Measurements from ENCODE around the gene SEPTIN11. TPM values are rescaled to one million over a fixed set of nuclear protein-coding genes. Genes with fewer than 3 reads are reported as not detected.
A peak's percentile ranks its signal among the peaks of the same experiment; 100 is the strongest.

SEPTIN11 gene
- total RNA-seq, 1 experiment from 2014 or later, result 77.3 TPM

DNA sequence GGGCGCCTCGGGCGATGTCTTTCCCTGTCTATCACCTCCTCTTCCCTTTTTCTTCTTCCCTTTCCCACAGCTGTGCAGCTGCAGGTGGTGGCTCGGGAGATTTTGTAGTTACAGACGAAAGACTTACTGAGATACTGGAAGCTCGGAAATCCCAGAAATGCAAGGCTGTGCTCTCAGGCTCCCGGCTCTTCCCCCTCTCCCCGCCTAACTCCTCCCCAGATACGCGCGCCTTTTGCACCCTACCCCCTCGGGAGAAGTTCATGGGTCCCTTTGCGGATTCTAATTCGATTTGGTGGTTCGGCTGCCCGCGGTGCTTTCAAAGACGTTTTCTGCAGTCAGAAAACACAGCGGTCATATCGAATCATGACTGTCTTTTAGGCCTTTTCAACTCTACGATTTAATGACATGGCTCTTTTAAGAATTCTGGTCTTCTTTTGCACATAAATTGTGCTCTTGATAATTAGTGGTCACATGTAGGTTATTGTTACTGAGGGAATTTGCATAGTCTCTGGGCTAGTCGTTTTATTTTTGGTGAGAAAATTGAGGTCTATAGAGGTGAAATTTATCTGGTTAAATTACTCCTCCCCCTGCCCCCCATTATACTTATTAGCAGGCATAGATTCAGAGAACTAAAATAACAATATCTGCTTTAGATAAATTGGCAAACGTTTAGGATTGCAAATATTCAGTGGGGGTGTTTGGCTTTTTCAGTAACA lies 1.6 kb downstream of the SEPTIN11 start:
- H3K4me3 Mint-ChIP-seq, result peak overlapping the region; percentile 83 to 84
- H2BK15ac ChIP-seq (ENCODE audit: low read depth, low read length), result no peak overlapping the region
- no peak overlapping the region for H3K27ac Mint-ChIP-seq
- TF ChIP-seq, protein P1, sequence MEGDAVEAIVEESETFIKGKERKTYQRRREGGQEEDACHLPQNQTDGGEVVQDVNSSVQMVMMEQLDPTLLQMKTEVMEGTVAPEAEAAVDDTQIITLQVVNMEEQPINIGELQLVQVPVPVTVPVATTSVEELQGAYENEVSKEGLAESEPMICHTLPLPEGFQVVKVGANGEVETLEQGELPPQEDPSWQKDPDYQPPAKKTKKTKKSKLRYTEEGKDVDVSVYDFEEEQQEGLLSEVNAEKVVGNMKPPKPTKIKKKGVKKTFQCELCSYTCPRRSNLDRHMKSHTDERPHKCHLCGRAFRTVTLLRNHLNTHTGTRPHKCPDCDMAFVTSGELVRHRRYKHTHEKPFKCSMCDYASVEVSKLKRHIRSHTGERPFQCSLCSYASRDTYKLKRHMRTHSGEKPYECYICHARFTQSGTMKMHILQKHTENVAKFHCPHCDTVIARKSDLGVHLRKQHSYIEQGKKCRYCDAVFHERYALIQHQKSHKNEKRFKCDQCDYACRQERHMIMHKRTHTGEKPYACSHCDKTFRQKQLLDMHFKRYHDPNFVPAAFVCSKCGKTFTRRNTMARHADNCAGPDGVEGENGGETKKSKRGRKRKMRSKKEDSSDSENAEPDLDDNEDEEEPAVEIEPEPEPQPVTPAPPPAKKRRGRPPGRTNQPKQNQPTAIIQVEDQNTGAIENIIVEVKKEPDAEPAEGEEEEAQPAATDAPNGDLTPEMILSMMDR (conservative IDR thresholded peaks at IDR 0.05), result no peak
- no peaks in the 10 kb centered on the region; the same call in 1 of the 2 replicates for H3K27me3 ChIP-seq (ENCODE audit: insufficient read depth, low read length)
- H3K27me3 Mint-ChIP-seq (ENCODE audit: low read depth), result peaks cover 21% of the 10 kb centered on the region
- WGBS (ENCODE audit: extremely low coverage, insufficient read length, low lambda C conversion rate), result no CpG with 5 or more reads among the region's 23 CpGs
- peaks cover 5% of the 10 kb centered on the region for H3K79me1 ChIP-seq (ENCODE audit: insufficient read depth, low read depth, low read length, poor library complexity, severe bottlenecking)
- H4K5ac ChIP-seq (ENCODE audit: insufficient read length, low read depth, low read length), result no peak overlapping the region
- H4K20me1 ChIP-seq (ENCODE audit: control insufficient read depth, insufficient read depth, insufficient read length), result no peaks in the 10 kb centered on the region
- peaks cover 23% of the 10 kb centered on the region for H3K23me2 ChIP-seq (ENCODE audit: insufficient read length, low read depth, low read length, poor library complexity, severe bottlenecking)
- H4K91ac ChIP-seq (ENCODE audit: insufficient read length, low read depth, low read length), result no peak overlapping the region
- H2BK12ac ChIP-seq (ENCODE audit: insufficient read length, low read depth, low read length), result no peak overlapping the region
- no peaks in the 10 kb centered on the region for H3K9me3 Mint-ChIP-seq
- no peak overlapping the region for H3T11ph ChIP-seq (ENCODE audit: low read length)
- peaks cover 28% of the 10 kb centered on the region; the same call in 1 of the 2 replicates for H3K79me2 ChIP-seq (ENCODE audit: insufficient read depth, low read length)
- no peak overlapping the region for H3K4ac ChIP-seq (ENCODE audit: low read depth, low read length)
- H3K56ac ChIP-seq (ENCODE audit: insufficient read length, low read depth, low read length), result no peak overlapping the region
- no peak overlapping the region for H3K27ac ChIP-seq (ENCODE audit: insufficient read length, low read depth, low read length)
- peak overlapping the region; percentile 86 for H2AFZ ChIP-seq (ENCODE audit: low read length)
- no peak overlapping the region for H2BK120ac ChIP-seq (ENCODE audit: low read depth, low read length, poor library complexity, severe bottlenecking)
- H3K18ac ChIP-seq (ENCODE audit: insufficient read length, low read depth, low read length), result no peak overlapping the region
- H3K9me3 ChIP-seq (ENCODE audit: control insufficient read depth, low read depth, low read length), result no peaks in the 10 kb centered on the region
- no peak for DNase-seq
- no peaks in the 10 kb centered on the region; a peak in 1 of 7 replicates for H3K36me3 Mint-ChIP-seq (ENCODE audit: insufficient read depth in 1 of 3, low read depth in 3 of 3)
- peaks cover 5% of the 10 kb centered on the region; the same call in 1 of the 2 replicates for H3K4me1 ChIP-seq (ENCODE audit: insufficient read depth, low read length)
- no peak overlapping the region for H2AK5ac ChIP-seq (ENCODE audit: insufficient read length, low read length)
- H3K4me1 Mint-ChIP-seq, result peaks cover 27 to 28% of the 10 kb centered on the region in 2 experiments
- peak overlapping the region; percentile 96 for H3K4me2 ChIP-seq (ENCODE audit: insufficient read depth, insufficient read length, low read length)
- no peak overlapping the region for H3K23ac ChIP-seq (ENCODE audit: insufficient read length, low read depth, low read length)
- H4K8ac ChIP-seq (replicated peaks; ENCODE audit: insufficient read length, low read depth, low read length), result no peak overlapping the region
- peak overlapping the region; percentile 63 for H3K9ac ChIP-seq (ENCODE audit: extremely low read depth, insufficient read length, low read length)
- H3K14ac ChIP-seq (ENCODE audit: insufficient read depth, low read length), result no peak overlapping the region
- H2BK5ac ChIP-seq (ENCODE audit: insufficient read length, low read length), result no peak overlapping the region
- H2BK20ac ChIP-seq (ENCODE audit: low read depth, low read length, poor library complexity, severe bottlenecking), result no peak overlapping the region

Measured in H9 (cell line).